Liver (tissue), 9 donors: ENCODE results near the gene AHDC1. TPM values are rescaled to one million over a fixed set of nuclear protein-coding genes. Genes with fewer than 3 reads are reported as not detected.
A peak's percentile ranks its signal among the peaks of the same experiment; 100 is the strongest.

Source experiments
- DNase-seq: peaks from one replicate; pipeline ENCODE4 v3.0.0-alpha.2; 2017; ENCODE audit warnings: low spot score
- H3K27ac ChIP-seq, 2 donors: one replicate each; pipeline ENCODE4 v1.7.0; 2013; ENCODE audit warnings: inconsistent platforms in 2 of 2, low read length in 2 of 2, control low read depth in 1 of 2, low read depth in 1 of 2, mild to moderate bottlenecking in 1 of 2
- H3K27me3 ChIP-seq, 4 donors: one replicate each; pipeline versions ENCODE4 v1.6.1 to v1.7.0; 2013; ENCODE audit warnings: low read length in 3 of 4, inconsistent platforms in 1 of 4, mild to moderate bottlenecking in 1 of 4, moderate library complexity in 1 of 4; ENCODE audit not compliant: control insufficient read depth in 4 of 4, insufficient read depth in 4 of 4
- H3K36me3 ChIP-seq, 4 donors: one replicate each; pipeline versions ENCODE4 v1.6.1 to v1.7.0; 2013; ENCODE audit warnings: low read length in 3 of 4, mild to moderate bottlenecking in 3 of 4, low read depth in 1 of 4, moderate library complexity in 1 of 4; ENCODE audit not compliant: control insufficient read depth in 4 of 4, insufficient read depth in 3 of 4
- H3K4me1 ChIP-seq, 4 donors: one replicate each; pipeline versions ENCODE4 v1.6.1 to v1.7.0; 2013; ENCODE audit warnings: low read length in 3 of 4, mild to moderate bottlenecking in 3 of 4, moderate library complexity in 1 of 4; ENCODE audit not compliant: control insufficient read depth in 4 of 4, insufficient read depth in 4 of 4
- H3K4me3 ChIP-seq, 3 donors: one replicate each; pipeline versions ENCODE4 v1.6.1 to v1.7.0; 2013; ENCODE audit warnings: low read length in 3 of 3, control low read depth in 1 of 3, low read depth in 1 of 3, mild to moderate bottlenecking in 1 of 3
- H3K9ac ChIP-seq, 2 donors: one replicate each; pipeline ENCODE4 v1.7.0; 2013; ENCODE audit warnings: low read length in 2 of 2, mild to moderate bottlenecking in 2 of 2, moderate library complexity in 2 of 2, control low read depth in 1 of 2, low read depth in 1 of 2
- H3K9me3 ChIP-seq, 4 donors: one replicate each; pipeline versions ENCODE4 v1.6.1 to v1.7.0; 2013; ENCODE audit warnings: low read length in 3 of 4; ENCODE audit not compliant: control insufficient read depth in 4 of 4
- ATF3 ChIP-seq: IDR thresholded peaks from 2 replicates; pipeline ENCODE4 v1.6.1; 2016; ENCODE audit warnings: antibody characterized with exemption
- EGR1 ChIP-seq, 2 donors: IDR thresholded peaks; 2 replicates each; pipeline ENCODE4 v1.6.1; 2016 to 2018; ENCODE audit warnings: antibody characterized with exemption in 2 of 2, low read depth in 2 of 2
- FOXA2 ChIP-seq: IDR thresholded peaks from 2 replicates; pipeline ENCODE4 v1.6.1; 2016; ENCODE audit warnings: antibody characterized with exemption
- GABPA ChIP-seq, 2 donors: IDR thresholded peaks in 1 of 2; conservative IDR thresholded peaks in 1 of 2; 2 replicates each; pipeline ENCODE4 v1.6.1; 2016; ENCODE audit warnings: antibody characterized with exemption in 2 of 2, mild to moderate bottlenecking in 1 of 2, moderate library complexity in 1 of 2
- HNF4A ChIP-seq, 2 donors: conservative IDR thresholded peaks; 2 replicates each; pipeline ENCODE4 v1.6.1; 2016; ENCODE audit warnings: antibody characterized with exemption in 2 of 2, mild to moderate bottlenecking in 2 of 2
- HNF4G ChIP-seq: IDR thresholded peaks from 2 replicates; pipeline ENCODE4 v1.6.1; 2016; ENCODE audit warnings: antibody characterized with exemption
- JUND ChIP-seq, 2 donors: IDR thresholded peaks; 2 replicates each; pipeline ENCODE4 v1.6.1; 2016; ENCODE audit warnings: antibody characterized with exemption in 2 of 2
- MAX ChIP-seq: IDR thresholded peaks from 2 replicates; pipeline ENCODE4 v1.6.1; 2016; ENCODE audit warnings: antibody characterized with exemption
- NR2F2 ChIP-seq: IDR thresholded peaks from 2 replicates; pipeline ENCODE4 v1.6.1; 2016; ENCODE audit warnings: antibody characterized with exemption
- RAD21 ChIP-seq, 2 donors: IDR thresholded peaks; 2 replicates each; pipeline ENCODE4 v1.6.1; 2016; ENCODE audit warnings: antibody characterized with exemption in 2 of 2, mild to moderate bottlenecking in 2 of 2
- RXRA ChIP-seq, 2 donors: IDR thresholded peaks; 2 replicates each; pipeline ENCODE4 v1.6.1; 2017 to 2018; ENCODE audit warnings: antibody characterized with exemption in 2 of 2, mild to moderate bottlenecking in 1 of 2
- SP1 ChIP-seq: IDR thresholded peaks from 2 replicates; pipeline ENCODE4 v1.6.1; 2018; ENCODE audit warnings: antibody characterized with exemption, mild to moderate bottlenecking
- TAF1 ChIP-seq: conservative IDR thresholded peaks from 2 replicates; pipeline ENCODE4 v1.6.1; 2016; ENCODE audit warnings: antibody characterized with exemption, mild to moderate bottlenecking
- YY1 ChIP-seq: IDR thresholded peaks from 2 replicates; pipeline ENCODE4 v1.6.1; 2016; ENCODE audit warnings: antibody characterized with exemption, mild to moderate bottlenecking
- WGBS: extraction: QIAGEN DNeasy Blood & Tissue Kit; methylation state at CpG from one replicate; pipeline ENCODE4 v1.1.7; 2013; 5-methylcytosine and 5-hydroxymethylcytosine counted together
- polyA plus RNA-seq, 2 donors: library from polyadenylated mRNA; stranded (reverse) in 1 of 2; unstranded in 1 of 2; fragments of 200-250 nt in 1 of 2; fragments of >200 nt in 1 of 2; fragmentation: Nextera tagmentation in 1 of 2; extraction: Ambion mirVana in 1 of 2; gene quantifications; one replicate each; pipeline versions ENCODE4 v1.2.1 to v1.2.3, GENCODE V29; 2013 to 2015
- total RNA-seq, 2 donors: library from RNA; depleted of rRNA; stranded (reverse); fragments of >200 nt; gene quantifications; one replicate each; pipeline ENCODE4 v1.2.3, GENCODE V29; 2014
- TF ChIP-seq, protein P1 (sequence below): fragments of 150-350 bp; IDR thresholded peaks from 2 replicates; pipeline ENCODE4 v1.5.1; 2017; ENCODE audit warnings: improper control_type of control experiment, low read depth, low read length; ENCODE audit not compliant: missing input control
- TF ChIP-seq, protein P2 (sequence below): IDR thresholded peaks from 2 replicates; pipeline ENCODE4 v1.6.1; 2016; ENCODE audit warnings: antibody characterized with exemption, mild to moderate bottlenecking
- donor health status: healthy.
- donor health status: healthy.
- donor health status: healthy.
- donor health status: healthy.
- donor health status: healthy.

The AHDC1 gene
- total and polyA plus RNA-seq, 4 donors, result 2.4 to 6.5 (median 5.5) TPM

DNA sequence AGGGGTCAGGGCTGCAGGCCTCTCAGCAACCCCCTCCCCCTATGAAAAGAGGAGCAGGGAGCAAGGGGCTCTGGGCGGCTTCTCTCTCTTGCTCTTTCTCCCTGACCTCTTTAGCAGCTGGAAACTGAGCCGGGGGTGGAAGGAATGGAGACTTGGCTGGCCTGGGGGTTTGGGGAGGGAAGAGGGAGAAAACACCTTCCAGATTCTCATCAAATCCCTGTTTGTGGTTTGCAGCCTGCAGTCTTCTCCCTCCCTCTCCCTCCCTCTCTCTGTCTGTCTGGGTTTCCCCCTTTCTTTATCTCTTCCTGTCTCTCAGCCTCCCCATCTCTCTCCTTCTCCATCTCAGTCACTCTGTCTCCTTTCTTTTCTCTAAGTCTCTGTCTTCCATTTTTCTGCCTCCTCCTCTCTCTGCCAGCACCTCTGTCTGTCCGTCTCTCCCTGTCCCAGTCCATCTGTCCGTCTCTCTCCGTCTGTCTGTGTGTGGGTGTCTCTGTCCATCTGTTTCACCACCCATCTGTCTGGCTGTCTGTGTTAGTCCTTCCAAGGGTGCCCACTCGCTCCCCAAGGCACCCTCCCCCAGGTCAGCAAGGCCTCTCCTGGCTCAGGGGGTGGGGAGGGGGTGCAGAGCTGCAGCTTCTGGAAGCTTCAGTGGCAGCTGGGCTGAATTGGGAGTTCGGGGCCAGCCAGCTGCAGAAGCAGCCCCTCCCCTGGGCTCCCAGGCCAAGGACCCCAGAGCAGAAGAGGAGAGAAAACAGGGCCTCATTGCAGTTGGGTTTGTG is 6.2 kb downstream of the AHDC1 start:
- 83% methylated on average over 7 of the region's 7 CpGs for WGBS
- no peak overlapping the region for H3K4me3 ChIP-seq
- no peak overlapping the region for H3K9ac ChIP-seq
- no peak for DNase-seq
- H3K9me3 ChIP-seq, result no peaks in the 10 kb centered on the region
- H3K27me3 ChIP-seq, result no peaks in the 10 kb centered on the region
- no peak for TF ChIP-seq NR2F2
- H3K4me1 ChIP-seq, result peaks cover 12 to 61% (median 25%) of the 10 kb centered on the region in 4 donors
- peak overlapping the region in 1 of 2 donors; percentile 25 for H3K27ac ChIP-seq
- H3K36me3 ChIP-seq, result peaks cover 0 to 2% (median 0%) of the 10 kb centered on the region in 4 donors

- WGBS, result 82% methylated on average over 4 of the region's 4 CpGs
- Histone ChIP-seq H3K9me3 (no peaks in the 10 kb centered on the region), H3K4me1 (peaks cover 9 to 55% (median 23%) of the 10 kb centered on the region in 4 donors), H3K27me3 (no peaks in the 10 kb centered on the region), H3K27ac (no peak overlapping the region), H3K9ac (no peak overlapping the region), H3K36me3 (peaks cover 0 to 2% (median 0%) of the 10 kb centered on the region in 4 donors), H3K4me3 (no peak overlapping the region)
- TF ChIP-seq TAF1 (no peak), ATF3 (no peak), FOXA2 (no peak), RXRA (IDR thresholded peaks at IDR 0.05) (no peak), RAD21 (IDR thresholded peaks at IDR 0.05) (no peak), SP1 (no peak), EGR1 (IDR thresholded peaks at IDR 0.05; ENCODE audit: low read depth in 2 of 2) (no peak), MAX (no peak), HNF4A (conservative IDR thresholded peaks at IDR 0.05) (no peak), HNF4G (no peak), GABPA (IDR thresholded peaks at IDR 0.05 in 1 of 2, conservative IDR thresholded peaks at IDR 0.05 in 1 of 2) (no peak), JUND (IDR thresholded peaks at IDR 0.05) (no peak), YY1 (no peak), NR2F2 (no peak)
- TF ChIP-seq, protein P1, sequence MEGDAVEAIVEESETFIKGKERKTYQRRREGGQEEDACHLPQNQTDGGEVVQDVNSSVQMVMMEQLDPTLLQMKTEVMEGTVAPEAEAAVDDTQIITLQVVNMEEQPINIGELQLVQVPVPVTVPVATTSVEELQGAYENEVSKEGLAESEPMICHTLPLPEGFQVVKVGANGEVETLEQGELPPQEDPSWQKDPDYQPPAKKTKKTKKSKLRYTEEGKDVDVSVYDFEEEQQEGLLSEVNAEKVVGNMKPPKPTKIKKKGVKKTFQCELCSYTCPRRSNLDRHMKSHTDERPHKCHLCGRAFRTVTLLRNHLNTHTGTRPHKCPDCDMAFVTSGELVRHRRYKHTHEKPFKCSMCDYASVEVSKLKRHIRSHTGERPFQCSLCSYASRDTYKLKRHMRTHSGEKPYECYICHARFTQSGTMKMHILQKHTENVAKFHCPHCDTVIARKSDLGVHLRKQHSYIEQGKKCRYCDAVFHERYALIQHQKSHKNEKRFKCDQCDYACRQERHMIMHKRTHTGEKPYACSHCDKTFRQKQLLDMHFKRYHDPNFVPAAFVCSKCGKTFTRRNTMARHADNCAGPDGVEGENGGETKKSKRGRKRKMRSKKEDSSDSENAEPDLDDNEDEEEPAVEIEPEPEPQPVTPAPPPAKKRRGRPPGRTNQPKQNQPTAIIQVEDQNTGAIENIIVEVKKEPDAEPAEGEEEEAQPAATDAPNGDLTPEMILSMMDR, result no peak
- TF ChIP-seq, protein P2, sequence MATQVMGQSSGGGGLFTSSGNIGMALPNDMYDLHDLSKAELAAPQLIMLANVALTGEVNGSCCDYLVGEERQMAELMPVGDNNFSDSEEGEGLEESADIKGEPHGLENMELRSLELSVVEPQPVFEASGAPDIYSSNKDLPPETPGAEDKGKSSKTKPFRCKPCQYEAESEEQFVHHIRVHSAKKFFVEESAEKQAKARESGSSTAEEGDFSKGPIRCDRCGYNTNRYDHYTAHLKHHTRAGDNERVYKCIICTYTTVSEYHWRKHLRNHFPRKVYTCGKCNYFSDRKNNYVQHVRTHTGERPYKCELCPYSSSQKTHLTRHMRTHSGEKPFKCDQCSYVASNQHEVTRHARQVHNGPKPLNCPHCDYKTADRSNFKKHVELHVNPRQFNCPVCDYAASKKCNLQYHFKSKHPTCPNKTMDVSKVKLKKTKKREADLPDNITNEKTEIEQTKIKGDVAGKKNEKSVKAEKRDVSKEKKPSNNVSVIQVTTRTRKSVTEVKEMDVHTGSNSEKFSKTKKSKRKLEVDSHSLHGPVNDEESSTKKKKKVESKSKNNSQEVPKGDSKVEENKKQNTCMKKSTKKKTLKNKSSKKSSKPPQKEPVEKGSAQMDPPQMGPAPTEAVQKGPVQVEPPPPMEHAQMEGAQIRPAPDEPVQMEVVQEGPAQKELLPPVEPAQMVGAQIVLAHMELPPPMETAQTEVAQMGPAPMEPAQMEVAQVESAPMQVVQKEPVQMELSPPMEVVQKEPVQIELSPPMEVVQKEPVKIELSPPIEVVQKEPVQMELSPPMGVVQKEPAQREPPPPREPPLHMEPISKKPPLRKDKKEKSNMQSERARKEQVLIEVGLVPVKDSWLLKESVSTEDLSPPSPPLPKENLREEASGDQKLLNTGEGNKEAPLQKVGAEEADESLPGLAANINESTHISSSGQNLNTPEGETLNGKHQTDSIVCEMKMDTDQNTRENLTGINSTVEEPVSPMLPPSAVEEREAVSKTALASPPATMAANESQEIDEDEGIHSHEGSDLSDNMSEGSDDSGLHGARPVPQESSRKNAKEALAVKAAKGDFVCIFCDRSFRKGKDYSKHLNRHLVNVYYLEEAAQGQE, result no peak
- DNase-seq, result no peak
Observed at GRCh38 chr1:27596986-27597385, 7.0 kb downstream of the AHDC1 start.
